BLaER1 treated with 17β-estradiol and CSF1 and Interleukin-3, amounts not matched to agents 10 nM and 100 nM (cell line): ENCODE measurements around the gene FAM50A.

Source experiments
- H3K27ac ChIP-seq, 11 experiments: shearing (Covaris generic); formaldehyde crosslinking; 2 replicates each; pipeline ENCODE4 v1.8.1; 2022
- H3K27me3 ChIP-seq, 11 experiments: shearing (Covaris generic); formaldehyde crosslinking; 2 replicates each; pipeline ENCODE4 v1.8.1; 2022
- H3K36me3 ChIP-seq, 11 experiments: shearing (Covaris generic); formaldehyde crosslinking; 2 replicates each; pipeline ENCODE4 v1.8.1; 2022
- H3K4me1 ChIP-seq, 10 experiments: shearing (Covaris generic); formaldehyde crosslinking; 2 replicates each; pipeline ENCODE4 v1.8.1; 2022
- H3K4me2 ChIP-seq, 11 experiments: shearing (Covaris generic); formaldehyde crosslinking; 2 replicates each; pipeline ENCODE4 v1.8.1; 2022
- H3K4me3 ChIP-seq, 10 experiments: shearing (Covaris generic); formaldehyde crosslinking; 2 replicates each; pipeline ENCODE4 v1.8.1; 2022
- H3K9ac ChIP-seq, 11 experiments: shearing (Covaris generic); formaldehyde crosslinking; 2 replicates each; pipeline ENCODE4 v1.8.1; 2022
- H3K9me3 ChIP-seq, 11 experiments: shearing (Covaris generic); formaldehyde crosslinking; replicated peaks in 1 of 11; 2 replicates each; pipeline ENCODE4 v1.8.1; 2022
- H4K20me1 ChIP-seq, 11 experiments: shearing (Covaris generic); formaldehyde crosslinking; 2 replicates each; pipeline ENCODE4 v1.8.1; 2022
- Cebpa-rat ChIP-seq, 11 experiments: shearing (Covaris generic); IDR thresholded peaks; 2 replicates each; pipeline ENCODE4 v1.8.1; 2022

Gene FAM50A, protein sequence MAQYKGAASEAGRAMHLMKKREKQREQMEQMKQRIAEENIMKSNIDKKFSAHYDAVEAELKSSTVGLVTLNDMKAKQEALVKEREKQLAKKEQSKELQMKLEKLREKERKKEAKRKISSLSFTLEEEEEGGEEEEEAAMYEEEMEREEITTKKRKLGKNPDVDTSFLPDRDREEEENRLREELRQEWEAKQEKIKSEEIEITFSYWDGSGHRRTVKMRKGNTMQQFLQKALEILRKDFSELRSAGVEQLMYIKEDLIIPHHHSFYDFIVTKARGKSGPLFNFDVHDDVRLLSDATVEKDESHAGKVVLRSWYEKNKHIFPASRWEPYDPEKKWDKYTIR

DNA sequence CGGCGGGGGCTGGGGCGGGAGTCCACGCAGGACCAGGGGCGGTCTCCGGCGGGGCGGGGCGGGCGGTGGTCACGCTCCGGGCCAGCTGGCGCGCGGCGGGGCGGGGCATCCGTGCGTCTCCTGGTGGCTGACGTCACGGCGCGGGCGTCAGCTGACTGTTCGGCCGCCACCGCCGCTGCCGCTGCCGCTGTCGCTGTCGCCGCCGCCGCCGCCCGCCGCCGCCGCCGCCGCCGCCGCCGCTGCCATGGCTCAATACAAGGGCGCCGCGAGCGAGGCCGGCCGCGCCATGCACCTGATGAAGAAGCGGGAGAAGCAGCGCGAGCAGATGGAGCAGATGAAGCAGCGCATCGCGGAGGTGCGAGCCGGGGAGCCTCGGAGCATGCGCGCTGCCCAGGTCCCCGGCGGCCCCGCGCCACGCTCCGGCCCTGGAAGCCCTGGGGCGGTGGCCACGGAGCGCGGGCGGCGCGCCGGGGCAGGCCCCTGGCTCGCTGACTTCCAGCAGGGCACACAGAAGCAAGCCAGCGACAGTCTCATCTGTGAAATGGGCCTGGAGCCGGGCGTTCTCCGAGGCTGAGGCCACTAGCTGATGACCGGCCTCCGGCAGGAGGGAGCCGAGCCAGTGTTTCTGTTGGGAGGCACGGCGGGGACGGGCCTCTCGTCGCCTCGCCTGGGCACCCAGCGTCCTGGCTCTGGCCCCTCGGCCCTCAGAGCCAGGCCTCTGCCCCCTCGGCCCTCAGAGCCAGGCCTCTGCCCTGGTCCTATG, at the start of gene FAM50A:
Gene FAM50A, plus strand, starts transcription at position 150 of the 763 bp plus-strand sequence. Its CDS starts 95 bp downstream, at position 245.
- H3K4me3 ChIP-seq, result peak within 1 kb of the TSS; percentile 60 to 73 (median 67)
- peaks cover 0 to 14% (median 0%) of the 10 kb centered on the region in 11 experiments; a peak in 5 of 22 replicates for H3K9me3 ChIP-seq
- peaks cover 7 to 82% (median 32%) of the 10 kb centered on the region in 11 experiments; a peak in 20 of 22 replicates for H4K20me1 ChIP-seq
- peak within 1 kb of the TSS; percentile 79 to 91 (median 88) for H3K4me2 ChIP-seq
- peaks cover 7 to 70% (median 34%) of the 10 kb centered on the region in 11 experiments; a peak in 18 of 22 replicates for H3K36me3 ChIP-seq
- no peak for TF ChIP-seq Cebpa-rat (IDR thresholded peaks at IDR 0.05)
- H3K9ac ChIP-seq, result peak within 1 kb of the TSS; percentile 69 to 87 (median 79)
- peaks cover 9 to 33% (median 21%) of the 10 kb centered on the region in 10 experiments; a peak in 19 of 20 replicates for H3K4me1 ChIP-seq
- peak within 1 kb of the TSS; percentile 57 to 72 (median 65) for H3K27ac ChIP-seq
- peaks cover 8 to 78% (median 45%) of the 10 kb centered on the region in 11 experiments; a peak in 20 of 22 replicates for H3K27me3 ChIP-seq

DNA sequence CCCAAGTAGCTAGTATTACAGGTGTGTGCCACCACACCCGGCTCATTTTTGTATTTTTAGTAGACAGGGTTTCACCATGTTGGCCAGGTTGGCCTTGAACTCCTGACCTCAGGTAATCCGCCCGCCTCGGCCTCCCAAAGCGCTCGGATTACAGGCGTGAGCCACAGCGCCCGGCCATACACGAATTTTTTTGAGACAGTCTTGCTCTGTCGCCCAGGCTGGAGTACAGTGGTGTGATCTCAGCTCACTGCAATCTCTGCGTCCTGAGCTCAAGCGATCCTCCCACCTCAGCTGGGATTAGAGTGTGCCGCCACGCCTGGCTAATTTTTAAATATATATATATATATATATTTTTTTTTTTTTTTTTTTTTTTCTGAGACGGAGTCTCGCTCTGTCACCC, 47.6 kb upstream of the FAM50A start:
- Histone ChIP-seq H3K36me3 (peaks cover 22 to 26% (median 24%) of the 10 kb centered on the region in 11 experiments), H3K9ac (peak overlapping the region in 9 of 11 experiments; percentile 94 to 100 (median 96); a peak in 18 of 22 replicates), H3K4me1 (peaks cover 0 to 20% (median 9%) of the 10 kb centered on the region in 10 experiments; a peak in 13 of 20 replicates), H3K27ac (peak overlapping the region in 6 of 11 experiments; percentile 97 to 99 (median 98); a peak in 9 of 22 replicates), H4K20me1 (peaks cover 24 to 27% (median 26%) of the 10 kb centered on the region in 11 experiments; a peak in 21 of 22 replicates), H3K4me3 (peak overlapping the region in 7 of 10 experiments; percentile 54 to 86 (median 78); a peak in 12 of 20 replicates), H3K4me2 (peak overlapping the region in 9 of 11 experiments; percentile 14 to 90 (median 82); a peak in 16 of 22 replicates), H3K9me3 (peaks cover 16 to 38% (median 28%) of the 10 kb centered on the region in 11 experiments; a peak in 21 of 22 replicates), H3K27me3 (peaks cover 0 to 23% (median 5%) of the 10 kb centered on the region in 11 experiments; a peak in 8 of 22 replicates)

- peaks cover 0 to 32% (median 12%) of the 10 kb centered on the region in 11 experiments; a peak in 14 of 22 replicates for H3K27me3 ChIP-seq
- peak overlapping the region; percentile 54 to 86 (median 79) for H3K4me3 ChIP-seq
- peak overlapping the region; percentile 94 to 100 (median 96) for H3K9ac ChIP-seq
- no peak for TF ChIP-seq Cebpa-rat (IDR thresholded peaks at IDR 0.05)
- H4K20me1 ChIP-seq, result peaks cover 31 to 35% (median 34%) of the 10 kb centered on the region in 11 experiments; a peak in 21 of 22 replicates
- peak overlapping the region; percentile 94 to 99 (median 98) for H3K27ac ChIP-seq
- H3K4me1 ChIP-seq, result peaks cover 0 to 20% (median 9%) of the 10 kb centered on the region in 10 experiments; a peak in 13 of 20 replicates
- H3K9me3 ChIP-seq, result peaks cover 16 to 38% (median 28%) of the 10 kb centered on the region in 11 experiments; a peak in 21 of 22 replicates
- H3K36me3 ChIP-seq, result peaks cover 22 to 26% (median 24%) of the 10 kb centered on the region in 11 experiments
- peak overlapping the region; percentile 72 to 90 (median 83) for H3K4me2 ChIP-seq
These were observed 46.7 kb upstream of the FAM50A start for GRCh38 chrX:154396973-154397887.

- Histone ChIP-seq H3K36me3 (peaks cover 22 to 26% (median 24%) of the 10 kb centered on the region in 11 experiments), H3K27me3 (peaks cover 0 to 39% (median 15%) of the 10 kb centered on the region in 11 experiments; a peak in 16 of 22 replicates), H3K4me3 (peak within 1 kb of the TSS; percentile 54 to 86 (median 79)), H3K27ac (peak within 1 kb of the TSS; percentile 94 to 99 (median 98)), H4K20me1 (peaks cover 36 to 44% (median 42%) of the 10 kb centered on the region in 11 experiments; a peak in 21 of 22 replicates), H3K9ac (peak within 1 kb of the TSS; percentile 94 to 100 (median 96)), H3K4me2 (peak within 1 kb of the TSS; percentile 80 to 92 (median 86)), H3K4me1 (peaks cover 0 to 20% (median 9%) of the 10 kb centered on the region in 10 experiments; a peak in 13 of 20 replicates), H3K9me3 (peaks cover 16 to 38% (median 28%) of the 10 kb centered on the region in 11 experiments; a peak in 21 of 22 replicates)
- TF ChIP-seq Cebpa-rat (IDR thresholded peaks at IDR 0.05), result no peak
These were observed 45.9 kb upstream of the FAM50A start, which contains the start of gene RPL10 for GRCh38 chrX:154397888-154398667. Gene RPL10, plus strand, starts transcription at chrX:154398377. Its CDS starts 143 bp downstream, at chrX:154398520.

DNA sequence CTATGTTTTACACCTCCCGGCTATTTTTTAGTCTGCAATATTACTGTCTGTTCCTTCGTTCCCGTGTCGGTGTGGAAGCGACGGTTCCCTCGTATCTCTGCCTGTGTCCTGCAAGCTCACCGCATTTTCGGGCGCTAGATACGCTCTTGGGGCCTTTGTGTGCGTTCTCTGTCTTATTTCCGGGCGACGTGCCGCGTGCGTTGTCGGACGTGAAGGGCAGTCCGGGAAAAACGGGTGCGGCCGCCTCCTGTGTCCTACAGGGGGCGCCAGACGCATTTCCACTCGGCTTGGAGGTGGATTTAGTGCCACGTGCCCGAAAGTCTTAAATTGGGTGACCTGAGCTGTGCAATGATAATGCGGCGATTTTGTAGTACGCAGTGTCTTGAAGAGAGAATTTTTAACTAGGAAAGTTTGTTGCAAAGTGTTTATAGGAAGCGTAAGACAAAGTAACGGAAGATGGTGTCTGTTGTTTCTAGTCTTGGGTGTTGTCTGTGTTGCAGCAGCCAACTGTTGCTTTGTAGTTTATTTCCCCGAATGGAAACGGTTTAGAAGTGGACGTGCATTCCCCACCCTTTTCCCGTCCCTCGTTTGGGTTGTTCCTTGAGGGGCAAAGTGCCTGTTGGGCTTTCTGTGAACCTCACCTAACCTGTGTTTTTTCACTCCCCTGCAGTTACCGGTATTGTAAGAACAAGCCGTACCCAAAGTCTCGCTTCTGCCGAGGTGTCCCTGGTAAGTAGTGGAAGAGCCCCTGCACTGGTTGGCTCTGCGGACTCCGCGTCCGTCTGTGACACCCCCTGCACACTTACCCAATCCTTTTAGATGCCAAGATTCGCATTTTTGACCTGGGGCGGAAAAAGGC, 45.0 kb upstream of the FAM50A start:
- peaks cover 0 to 20% (median 9%) of the 10 kb centered on the region in 10 experiments; a peak in 13 of 20 replicates for H3K4me1 ChIP-seq
- H3K27ac ChIP-seq, result peak overlapping the region; percentile 88 to 99 (median 98)
- H3K27me3 ChIP-seq, result peaks cover 0 to 39% (median 17%) of the 10 kb centered on the region in 11 experiments; a peak in 17 of 22 replicates
- no peak for TF ChIP-seq Cebpa-rat (IDR thresholded peaks at IDR 0.05)
- H3K4me2 ChIP-seq, result peak overlapping the region; percentile 74 to 92 (median 86)
- H3K9me3 ChIP-seq, result peaks cover 16 to 39% (median 28%) of the 10 kb centered on the region in 11 experiments; a peak in 21 of 22 replicates
- peaks cover 22 to 26% (median 24%) of the 10 kb centered on the region in 11 experiments for H3K36me3 ChIP-seq
- peaks cover 36 to 50% (median 45%) of the 10 kb centered on the region in 11 experiments; a peak in 21 of 22 replicates for H4K20me1 ChIP-seq
- peak overlapping the region; percentile 94 to 100 (median 96) for H3K9ac ChIP-seq
- peak overlapping the region; percentile 54 to 86 (median 79) for H3K4me3 ChIP-seq
